Hepatocyte (in vitro differentiated cells): ENCODE results near the gene FTCD. TPM values are rescaled to one million over a fixed set of nuclear protein-coding genes. Genes with fewer than 3 reads are reported as not detected.
"Not testable (repeated sequence)": the region's sequence is repeated elsewhere in the genome, so short reads cannot be mapped to it uniquely, and the experiment has no call there.

Source experiments
- DNase-seq: peaks from one replicate; pipeline ENCODE4 v3.0.0-alpha.2; 2016; ENCODE audit warnings: low spot score
- H2AFZ ChIP-seq: fragments of 200-600 bp; sonication (generic); 2 replicates; pipeline ENCODE4 v1.6.0; 2016; ENCODE audit warnings: antibody characterized with exemption, mild to moderate bottlenecking
- H3K27ac ChIP-seq: fragments of 200-600 bp; sonication (generic); 2 replicates; pipeline ENCODE4 v1.5.1; 2016; ENCODE audit warnings: mild to moderate bottlenecking
- H3K27me3 ChIP-seq: fragments of 200-600 bp; sonication (generic); 2 replicates; pipeline ENCODE4 v1.6.1; 2016
- H3K36me3 ChIP-seq: fragments of 200-600 bp; sonication (generic); replicated peaks from 2 replicates; pipeline ENCODE4 v1.5.1; 2016; ENCODE audit warnings: low read depth; ENCODE audit not compliant: insufficient read depth
- H3K4me1 ChIP-seq: fragments of 200-600 bp; sonication (generic); 2 replicates; pipeline ENCODE4 v1.5.1; 2016; ENCODE audit warnings: mild to moderate bottlenecking, moderate library complexity; ENCODE audit not compliant: insufficient read depth
- H3K4me2 ChIP-seq: fragments of 200-600 bp; sonication (generic); 2 replicates; pipeline ENCODE4 v1.6.0; 2016
- H3K4me3 ChIP-seq: fragments of 200-600 bp; sonication (generic); 2 replicates; pipeline ENCODE4 v1.5.1; 2016; ENCODE audit warnings: mild to moderate bottlenecking
- H3K79me2 ChIP-seq: fragments of 200-600 bp; sonication (generic); 2 replicates; pipeline ENCODE4 v1.6.0; 2017; ENCODE audit warnings: mild to moderate bottlenecking
- H3K9me2 ChIP-seq: fragments of 200-600 bp; sonication (generic); replicated peaks from 2 replicates; pipeline ENCODE4 v1.6.0; 2017; ENCODE audit warnings: mild to moderate bottlenecking; ENCODE audit not compliant: insufficient read depth
- H3K9me3 ChIP-seq: fragments of 200-600 bp; sonication (generic); 2 replicates; pipeline ENCODE4 v1.5.1; 2016; ENCODE audit warnings: low read depth, mild to moderate bottlenecking
- H4K20me1 ChIP-seq: fragments of 200-600 bp; sonication (generic); 2 replicates; pipeline ENCODE4 v1.6.0; 2016; ENCODE audit warnings: mild to moderate bottlenecking; ENCODE audit not compliant: insufficient read depth, poor library complexity, severe bottlenecking
- EZH2 ChIP-seq: fragments of 200-600 bp; sonication (generic); IDR thresholded peaks from 2 replicates; pipeline ENCODE4 v1.6.1; 2016; ENCODE audit warnings: antibody characterized with exemption, mild to moderate bottlenecking, borderline replicate concordance
- EZH2phosphoT487 ChIP-seq: fragments of 200-600 bp; sonication (generic); IDR thresholded peaks from one replicate; pipeline ENCODE4 v1.6.1; 2018; ENCODE audit warnings: antibody characterized with exemption, mild to moderate bottlenecking, low read depth, moderate library complexity; ENCODE audit not compliant: unreplicated experiment, severe bottlenecking
- WGBS: methylation state at CpG from one replicate; pipeline ENCODE4 v1.1.6; 2016; ENCODE audit warnings: low lambda C conversion rate; ENCODE audit errors: missing lambda C conversion rate; 5-methylcytosine and 5-hydroxymethylcytosine counted together
- polyA plus RNA-seq: library from polyadenylated mRNA; unstranded; fragments of >200 nt; fragmentation: Nextera tagmentation; extraction: Ambion mirVana; gene quantifications from 2 replicates; pipeline ENCODE4 v1.2.1, GENCODE V29; 2016
- total RNA-seq: library from RNA; depleted of rRNA; stranded (reverse); fragments of >200 nt; gene quantifications from 2 replicates; pipeline ENCODE4 v1.2.3, GENCODE V29; 2014
- TF ChIP-seq, protein P1 (sequence below): fragments of 200-600 bp; sonication (generic); IDR thresholded peaks from 2 replicates; pipeline ENCODE4 v1.5.1; 2016; ENCODE audit warnings: antibody characterized with exemption, mild to moderate bottlenecking; ENCODE audit not compliant: poor library complexity

FTCD gene
- total and polyA plus RNA-seq, 2 experiments from 2014 or later: 27.5 to 76.8 TPM

DNA sequence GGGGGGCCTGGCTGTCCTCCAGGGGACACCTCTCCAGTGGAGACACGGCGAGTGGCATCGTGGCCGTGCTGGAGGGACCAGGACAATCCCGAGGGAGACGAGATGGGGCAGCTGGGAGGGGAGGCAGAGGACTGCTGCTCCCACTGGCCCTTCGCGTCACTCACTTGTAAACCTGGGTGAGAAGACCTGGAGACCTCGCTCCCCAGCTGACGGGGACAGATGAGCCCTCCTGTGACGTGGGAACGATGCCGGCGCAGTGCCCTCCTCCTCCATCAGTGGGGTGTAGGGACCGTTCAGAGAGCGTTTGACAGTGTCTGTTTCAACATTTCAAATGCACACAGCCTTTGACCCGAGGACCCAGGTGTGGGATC lies 24.3 kb upstream of the FTCD start:
- Histone ChIP-seq H3K4me3 (no peak overlapping the region), H3K36me3 (no peaks in the 10 kb centered on the region), H3K27ac (no peak overlapping the region), H3K4me2 (no peak overlapping the region), H3K9me3 (peaks cover 5% of the 10 kb centered on the region), H2AFZ (no peak overlapping the region), H3K79me2 (peaks cover 15% of the 10 kb centered on the region), H3K27me3 (no peaks in the 10 kb centered on the region), H4K20me1 (no peaks in the 10 kb centered on the region), H3K4me1 (no peaks in the 10 kb centered on the region), H3K9me2 (no peaks in the 10 kb centered on the region)
- TF ChIP-seq EZH2 (no peak), EZH2phosphoT487 (no peak)
- TF ChIP-seq, protein P1, sequence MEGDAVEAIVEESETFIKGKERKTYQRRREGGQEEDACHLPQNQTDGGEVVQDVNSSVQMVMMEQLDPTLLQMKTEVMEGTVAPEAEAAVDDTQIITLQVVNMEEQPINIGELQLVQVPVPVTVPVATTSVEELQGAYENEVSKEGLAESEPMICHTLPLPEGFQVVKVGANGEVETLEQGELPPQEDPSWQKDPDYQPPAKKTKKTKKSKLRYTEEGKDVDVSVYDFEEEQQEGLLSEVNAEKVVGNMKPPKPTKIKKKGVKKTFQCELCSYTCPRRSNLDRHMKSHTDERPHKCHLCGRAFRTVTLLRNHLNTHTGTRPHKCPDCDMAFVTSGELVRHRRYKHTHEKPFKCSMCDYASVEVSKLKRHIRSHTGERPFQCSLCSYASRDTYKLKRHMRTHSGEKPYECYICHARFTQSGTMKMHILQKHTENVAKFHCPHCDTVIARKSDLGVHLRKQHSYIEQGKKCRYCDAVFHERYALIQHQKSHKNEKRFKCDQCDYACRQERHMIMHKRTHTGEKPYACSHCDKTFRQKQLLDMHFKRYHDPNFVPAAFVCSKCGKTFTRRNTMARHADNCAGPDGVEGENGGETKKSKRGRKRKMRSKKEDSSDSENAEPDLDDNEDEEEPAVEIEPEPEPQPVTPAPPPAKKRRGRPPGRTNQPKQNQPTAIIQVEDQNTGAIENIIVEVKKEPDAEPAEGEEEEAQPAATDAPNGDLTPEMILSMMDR: no peak
- no peak for DNase-seq
- 90% methylated on average over 16 of the region's 17 CpGs for WGBS

DNA sequence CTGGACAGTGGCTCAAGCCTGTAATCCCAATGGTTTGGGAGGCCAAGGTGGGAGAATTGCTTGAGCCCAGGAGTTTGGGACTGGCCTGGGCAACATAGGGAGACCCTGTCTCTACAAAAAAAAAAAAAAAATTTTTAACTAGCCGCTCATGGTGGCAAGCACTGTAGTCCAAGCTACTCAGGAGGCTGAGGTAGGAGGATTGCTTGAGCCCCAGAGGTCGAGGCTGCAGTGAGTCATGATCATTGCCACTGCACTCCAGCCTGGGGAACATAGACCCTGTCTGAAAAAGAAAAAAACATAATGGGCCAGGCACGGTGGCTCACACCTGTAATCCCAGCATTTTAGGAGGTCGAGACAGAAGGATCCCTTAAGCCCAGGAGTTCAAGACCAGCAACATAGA lies 23.6 kb upstream of the FTCD start:
- H3K27me3 ChIP-seq: no peaks in the 10 kb centered on the region
- H3K9me2 ChIP-seq: no peaks in the 10 kb centered on the region
- H3K79me2 ChIP-seq: peaks cover 19% of the 10 kb centered on the region
- DNase-seq: no peak
- no peak overlapping the region for H2AFZ ChIP-seq
- 87% methylated on average over 4 of the region's 4 CpGs for WGBS
- H4K20me1 ChIP-seq: no peaks in the 10 kb centered on the region
- TF ChIP-seq, protein P1: no peak
- no peak for TF ChIP-seq EZH2
- no peak for TF ChIP-seq EZH2phosphoT487
- peaks cover 5% of the 10 kb centered on the region for H3K9me3 ChIP-seq
- H3K4me1 ChIP-seq: no peaks in the 10 kb centered on the region
- H3K36me3 ChIP-seq: no peaks in the 10 kb centered on the region
- no peak overlapping the region for H3K27ac ChIP-seq
- H3K4me3 ChIP-seq: no peak overlapping the region
- H3K4me2 ChIP-seq: no peak overlapping the region

GRCh38 chr21:46176443-46177129 lies 21.2 kb upstream of the FTCD start:
- not testable (repeated sequence) for H3K36me3 ChIP-seq, H3K4me2 ChIP-seq, DNase-seq, H3K9me2 ChIP-seq, H3K4me3 ChIP-seq, H3K27me3 ChIP-seq, H3K4me1 ChIP-seq, H3K9me3 ChIP-seq, H4K20me1 ChIP-seq, H2AFZ ChIP-seq, H3K27ac ChIP-seq
- WGBS: 99% methylated on average over 3 of the region's 3 CpGs
- H3K79me2 ChIP-seq: peaks cover 22% of the 10 kb centered on the region

DNA sequence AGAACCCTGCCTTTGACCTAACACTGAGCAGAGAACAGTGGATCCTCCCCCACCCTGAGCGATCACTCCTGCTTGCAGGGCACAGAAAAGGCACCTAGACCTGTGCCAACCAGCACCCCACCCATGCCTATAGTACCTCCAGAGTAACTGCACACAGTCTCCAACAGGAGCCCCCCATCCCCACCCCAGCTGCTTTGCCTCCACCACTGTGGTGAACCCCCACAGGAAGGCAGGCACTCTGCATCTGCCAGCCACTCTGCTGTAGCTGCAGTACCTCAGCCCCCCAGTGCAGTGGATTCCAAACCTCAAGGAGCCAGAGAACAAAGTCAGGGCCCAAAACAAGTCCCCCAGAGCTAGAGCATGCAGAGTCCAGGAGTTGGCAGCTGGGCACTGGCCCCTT lies 18.2 kb upstream of the FTCD start:
- Histone ChIP-seq H2AFZ (no peak overlapping the region), H3K9me3 (peaks cover 5% of the 10 kb centered on the region), H3K4me1 (no peaks in the 10 kb centered on the region), H3K9me2 (no peaks in the 10 kb centered on the region), H3K27me3 (no peaks in the 10 kb centered on the region), H3K4me3 (no peak overlapping the region), H3K27ac (no peak overlapping the region), H3K79me2 (peaks cover 22% of the 10 kb centered on the region), H4K20me1 (no peaks in the 10 kb centered on the region), H3K4me2 (no peak overlapping the region), H3K36me3 (no peaks in the 10 kb centered on the region)
- WGBS: 100% methylated on average over 1 of the region's 1 CpG
- no peak for DNase-seq
- no peak for TF ChIP-seq EZH2
- TF ChIP-seq EZH2phosphoT487: no peak
- TF ChIP-seq, protein P1: no peak
